B cell (primary cell): ENCODE results near the gene NES. TPM values are rescaled to one million over a fixed set of nuclear protein-coding genes. Genes with fewer than 3 reads are reported as not detected.
A peak's percentile ranks its signal among the peaks of the same experiment; 100 is the strongest.

Experiments
- ATAC-seq: fragments of 200-7000 bp; cut with Tn5 transposase; one replicate; pipeline ENCODE4 v1.10.0; 2021; ENCODE audit warnings: low read depth, mild to moderate bottlenecking, moderate number of reproducible peaks, moderate library complexity
- CTCF ChIA-PET: fragments of 350-600 bp; sonication (Branson Sonifier 250); formaldehyde crosslinking; loops from one replicate; lab custom pipeline; 2021; ENCODE audit warnings: antibody characterized with exemption, inconsistent platforms; lab: Charles Lee
- POLR2A ChIA-PET: fragments of 350-600 bp; sonication (Branson Sonifier 250); formaldehyde crosslinking; loops from one replicate; lab custom pipeline; 2021; ENCODE audit warnings: antibody characterized with exemption; lab: Charles Lee
- DNase-seq: peaks from one replicate; pipeline ENCODE4 v3.0.0; 2013
- H2AFZ ChIP-seq: 2 replicates; pipeline ENCODE4 v1.6.1; 2012; ENCODE audit warnings: mild to moderate bottlenecking, low read depth, low read length; ENCODE audit not compliant: insufficient read depth, poor library complexity, severe bottlenecking
- H3K27ac ChIP-seq, 2 donors: 1 replicate in 1 of 2; 2 replicates in 1 of 2; pipeline ENCODE4 v1.5.1; 2012 to 2013; ENCODE audit warnings: low read length in 2 of 2, mild to moderate bottlenecking in 2 of 2, moderate library complexity in 1 of 2
- H3K27me3 ChIP-seq, 4 experiments: fragments of 200-600 bp in 1 of 4; sonication (generic) in 1 of 4; replicated peaks in 1 of 4; 1 replicate in 2 of 4; 2 replicates in 2 of 4; pipeline versions ENCODE4 v1.6.1 to v1.7.0; 2013 to 2016; ENCODE audit warnings: low read length in 3 of 4, mild to moderate bottlenecking in 2 of 4, mixed read lengths in 1 of 4, moderate library complexity in 1 of 4; ENCODE audit not compliant: insufficient read depth in 4 of 4, control insufficient read depth in 3 of 4; ENCODE audit errors: control extremely low read depth in 1 of 4
- H3K36me3 ChIP-seq, 2 experiments: replicated peaks in 1 of 2; 1 replicate in 1 of 2; 2 replicates in 1 of 2; pipeline versions ENCODE4 v1.6.1 to v1.7.1; 2013; ENCODE audit warnings: low read length in 1 of 2; ENCODE audit not compliant: insufficient read depth in 2 of 2, control insufficient read depth in 1 of 2; ENCODE audit errors: control extremely low read depth in 1 of 2, extremely low read depth in 1 of 2
- H3K4me1 ChIP-seq, 2 donors: fragments of 200-600 bp in 1 of 2; sonication (generic) in 1 of 2; 1 replicate in 1 of 2; 2 replicates in 1 of 2; pipeline versions ENCODE4 v1.5.1 to v1.6.1; 2013 to 2017; ENCODE audit warnings: low read length in 2 of 2; ENCODE audit not compliant: control insufficient read depth in 2 of 2, insufficient read depth in 2 of 2
- H3K4me2 ChIP-seq: replicated peaks from 2 replicates; pipeline ENCODE3; 2012; ENCODE audit warnings: mild to moderate bottlenecking, low read depth, low read length; ENCODE audit not compliant: poor library complexity, severe bottlenecking
- H3K4me3 ChIP-seq, 5 experiments: fragments of 200-600 bp in 1 of 5; sonication (generic) in 1 of 5; 1 replicate in 3 of 5; 2 replicates in 2 of 5; pipeline versions ENCODE4 v1.5.1 to v1.7.0; 2011 to 2016; ENCODE audit warnings: low read length in 4 of 5, mild to moderate bottlenecking in 4 of 5, low read depth in 2 of 5, control low read depth in 1 of 5, moderate library complexity in 1 of 5; ENCODE audit not compliant: insufficient read depth in 1 of 5; ENCODE audit errors: control extremely low read depth in 1 of 5, extremely low read depth in 1 of 5
- H3K79me2 ChIP-seq: fragments of 200-600 bp; sonication (generic); one replicate; pipeline ENCODE4 v1.6.0; 2016; ENCODE audit warnings: low read length; ENCODE audit not compliant: control insufficient read depth, insufficient read depth
- H3K9ac ChIP-seq: fragments of 200-600 bp; sonication (generic); 2 replicates; pipeline ENCODE4 v1.6.1; 2017; ENCODE audit warnings: mild to moderate bottlenecking, low read length, moderate library complexity
- H3K9me3 ChIP-seq, 3 donors: one replicate each; pipeline versions ENCODE4 v1.6.1 to v1.7.1; 2013; ENCODE audit warnings: low read length in 2 of 3; ENCODE audit not compliant: control insufficient read depth in 2 of 3, insufficient read depth in 1 of 3; ENCODE audit errors: control extremely low read depth in 1 of 3
- H4K20me1 ChIP-seq: 2 replicates; pipeline ENCODE4 v1.6.0; 2012; ENCODE audit warnings: mild to moderate bottlenecking, low read length; ENCODE audit not compliant: insufficient read depth, control insufficient read depth, poor library complexity, severe bottlenecking
- H3K27ac Mint-ChIP-seq: one replicate; pipeline ENCODE4 v1.8.0; 2021; ENCODE audit warnings: mixed read lengths
- H3K27me3 Mint-ChIP-seq: one replicate; pipeline ENCODE4 v1.8.0; 2021; ENCODE audit warnings: mixed read lengths
- H3K4me1 Mint-ChIP-seq: one replicate; pipeline ENCODE4 v1.8.0; 2021; ENCODE audit warnings: mixed read lengths
- H3K4me3 Mint-ChIP-seq: one replicate; pipeline ENCODE4 v1.8.0; 2021; ENCODE audit warnings: mixed read lengths
- H3K9me3 Mint-ChIP-seq: one replicate; pipeline ENCODE4 v1.8.0; 2022; ENCODE audit warnings: mixed read lengths; ENCODE audit not compliant: insufficient read depth
- EZH2 ChIP-seq: IDR thresholded peaks from 2 replicates; pipeline ENCODE4 v1.6.1; 2012; ENCODE audit warnings: borderline replicate concordance, low read depth, mild to moderate bottlenecking, moderate library complexity, low read length; ENCODE audit not compliant: insufficient read depth, poor library complexity, severe bottlenecking
- WGBS: methylation state at CpG from one replicate; pipeline ENCODE4 v1.1.5; 2013; ENCODE audit warnings: missing lambda C conversion rate; ENCODE audit not compliant: insufficient coverage; 5-methylcytosine and 5-hydroxymethylcytosine counted together
- intact Hi-C: fragments of 100-400 bp; cut with micrococcal nuclease; formaldehyde crosslinking; loops from one replicate; pipeline ENCODE4 v1.10.0; 2022
- polyA plus RNA-seq: library from polyadenylated mRNA; depleted of rRNA; stranded (reverse); fragments of >200 nt; gene quantifications from 2 replicates; pipeline ENCODE4 v1.2.3, GENCODE V29; 2012
- total RNA-seq, 2 donors: library from RNA; stranded (reverse); fragments of 120-200 nt in 1 of 2; gene quantifications; 1 replicate in 1 of 2; 2 replicates in 1 of 2; pipeline versions ENCODE4 v1.2.3 to v1.2.4, GENCODE V29; 2013 to 2022
- TF ChIP-seq, protein P1 (sequence below): fragments of 200-600 bp; IDR thresholded peaks from one replicate; pipeline ENCODE4 v1.8.0; 2022; ENCODE audit warnings: antibody characterized with exemption, mild to moderate bottlenecking

NES gene
- total and polyA plus RNA-seq, 2 donors (not counting 1 experiment from before 2014, with no cell fraction given), result 0.05 TPM; not detected in 1

DNA sequence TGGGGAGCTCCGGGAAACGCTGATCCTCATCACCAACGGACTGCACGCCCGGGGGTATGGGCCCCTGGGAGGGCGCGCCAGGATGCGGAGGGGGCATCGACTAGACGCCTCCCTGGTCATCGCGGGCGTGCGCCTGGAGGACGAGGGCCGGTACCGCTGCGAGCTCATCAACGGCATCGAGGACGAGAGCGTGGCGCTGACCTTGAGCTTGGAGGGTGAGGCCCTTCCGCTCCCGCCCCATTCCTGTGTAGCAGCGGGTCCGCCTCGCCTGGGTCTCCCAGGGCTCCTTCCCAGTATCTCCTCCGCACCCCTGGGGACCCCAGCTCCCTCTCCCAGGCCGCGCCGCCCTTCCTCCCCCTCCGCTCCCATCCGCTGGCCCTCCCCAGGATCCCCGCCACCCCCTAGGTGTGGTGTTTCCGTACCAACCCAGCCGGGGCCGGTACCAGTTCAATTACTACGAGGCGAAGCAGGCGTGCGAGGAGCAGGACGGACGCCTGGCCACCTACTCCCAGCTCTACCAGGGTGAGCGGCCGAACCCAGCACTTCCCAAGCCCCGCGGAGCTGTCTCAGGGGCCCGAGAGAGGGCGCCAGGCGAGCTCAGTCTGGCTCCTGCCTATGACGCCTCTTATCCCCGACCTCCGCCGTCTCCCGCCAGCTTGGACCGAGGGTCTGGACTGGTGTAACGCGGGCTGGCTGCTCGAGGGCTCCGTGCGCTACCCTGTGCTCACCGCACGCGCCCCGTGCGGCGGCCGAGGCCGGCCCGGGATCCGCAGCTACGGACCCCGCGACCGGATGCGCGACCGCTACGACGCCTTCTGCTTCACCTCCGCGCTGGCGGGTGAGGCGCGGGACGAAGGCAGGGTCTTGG lies 53.0 kb downstream of the NES start:
- Histone ChIP-seq H3K4me2 (peak overlapping the region; percentile 83), H3K9ac (peak overlapping the region; percentile 39), H3K4me1 (peaks cover 22 to 26% of the 10 kb centered on the region in 2 donors), H4K20me1 (no peaks in the 10 kb centered on the region), H3K27me3 (peaks cover 2 to 76% (median 35%) of the 10 kb centered on the region in 4 experiments), H3K9me3 (peaks cover 0 to 6% (median 4%) of the 10 kb centered on the region in 3 donors), H3K4me3 (peak overlapping the region in 4 of 5 experiments; percentile 31 to 60 (median 47)), H3K27ac (no peak overlapping the region), H3K36me3 (no peaks in the 10 kb centered on the region), H3K79me2 (no peaks in the 10 kb centered on the region), H2AFZ (peak overlapping the region; percentile 67)
- Mint-ChIP-seq H3K27me3 (peaks cover 59% of the 10 kb centered on the region), H3K4me3 (peak overlapping the region; percentile 77), H3K27ac (no peak overlapping the region), H3K4me1 (peaks cover 15% of the 10 kb centered on the region), H3K9me3 (no peaks in the 10 kb centered on the region)
- ChIA-PET CTCF (interaction anchor here (0.6 to 12.9 kb wide), 26 partner anchors 10 to 860 kb away, joined by 3 to 173 read pairs (median 6); partner anchors contain the start of genes BCAN, CRABP2, NAXE and NES), POLR2A (interaction anchor here (0.6 kb wide), 1 partner anchor 98 kb away, joined by 5 read pairs; no protein-coding TSS in a partner anchor)
- intact Hi-C loops, result loop anchor here (2.0 kb wide), 1 partner anchor 267 kb away; no protein-coding TSS in a partner anchor
- 3% methylated on average over 74 of the region's 87 CpGs for WGBS
- DNase-seq, result peak; percentile 69
- no peak for TF ChIP-seq EZH2
- TF ChIP-seq, protein P1, sequence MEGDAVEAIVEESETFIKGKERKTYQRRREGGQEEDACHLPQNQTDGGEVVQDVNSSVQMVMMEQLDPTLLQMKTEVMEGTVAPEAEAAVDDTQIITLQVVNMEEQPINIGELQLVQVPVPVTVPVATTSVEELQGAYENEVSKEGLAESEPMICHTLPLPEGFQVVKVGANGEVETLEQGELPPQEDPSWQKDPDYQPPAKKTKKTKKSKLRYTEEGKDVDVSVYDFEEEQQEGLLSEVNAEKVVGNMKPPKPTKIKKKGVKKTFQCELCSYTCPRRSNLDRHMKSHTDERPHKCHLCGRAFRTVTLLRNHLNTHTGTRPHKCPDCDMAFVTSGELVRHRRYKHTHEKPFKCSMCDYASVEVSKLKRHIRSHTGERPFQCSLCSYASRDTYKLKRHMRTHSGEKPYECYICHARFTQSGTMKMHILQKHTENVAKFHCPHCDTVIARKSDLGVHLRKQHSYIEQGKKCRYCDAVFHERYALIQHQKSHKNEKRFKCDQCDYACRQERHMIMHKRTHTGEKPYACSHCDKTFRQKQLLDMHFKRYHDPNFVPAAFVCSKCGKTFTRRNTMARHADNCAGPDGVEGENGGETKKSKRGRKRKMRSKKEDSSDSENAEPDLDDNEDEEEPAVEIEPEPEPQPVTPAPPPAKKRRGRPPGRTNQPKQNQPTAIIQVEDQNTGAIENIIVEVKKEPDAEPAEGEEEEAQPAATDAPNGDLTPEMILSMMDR, result peak; percentile 52
- ATAC-seq, result peak; percentile 53
